Ovary (tissue), 9 donors: ENCODE results near the gene TMEM82. TPM values are rescaled to one million over a fixed set of nuclear protein-coding genes. Genes with fewer than 3 reads are reported as not detected.

Experiments used
- DNase-seq, 5 donors: peaks; one replicate each; pipeline ENCODE4 v3.0.0-alpha.2; 2019 to 2020
- H3K27ac ChIP-seq, 2 donors: fragments of 200-600 bp; one replicate each; pipeline versions ENCODE4 v1.5.1 to v1.8.0; 2019 to 2022
- H3K27me3 ChIP-seq: fragments of 200-600 bp; one replicate; pipeline ENCODE4 v1.8.0; 2022
- H3K36me3 ChIP-seq: fragments of 200-600 bp; sonication (generic); one replicate; pipeline ENCODE4 v1.5.1; 2019
- H3K4me1 ChIP-seq: one replicate; pipeline ENCODE4 v1.8.1; 2013; ENCODE audit warnings: mild to moderate bottlenecking, moderate library complexity; ENCODE audit not compliant: insufficient read depth
- H3K4me3 ChIP-seq: fragments of 200-600 bp; sonication (generic); one replicate; pipeline ENCODE4 v1.5.1; 2017
- H3K9me3 ChIP-seq, 2 donors: fragments of 200-600 bp in 1 of 2; sonication (generic) in 1 of 2; one replicate each; pipeline versions ENCODE4 v1.5.1 to v1.8.1; 2013 to 2019; ENCODE audit warnings: mild to moderate bottlenecking in 1 of 2, moderate library complexity in 1 of 2
- EP300 ChIP-seq: sonication (generic); formaldehyde crosslinking; IDR thresholded peaks from one replicate; pipeline ENCODE4 v1.6.1; 2017; ENCODE audit warnings: antibody characterized with exemption
- POLR2A ChIP-seq: fragments of 450-650 bp; IDR thresholded peaks from one replicate; pipeline ENCODE4 v1.6.1; 2017; ENCODE audit warnings: antibody characterized with exemption, mild to moderate bottlenecking, moderate library complexity
- WGBS, 3 donors: extraction: QIAGEN DNeasy Blood & Tissue Kit in 1 of 3; methylation state at CpG; one replicate each; pipeline versions ENCODE4 v1.1.5 to v1.1.7; 2013 to 2017; 5-methylcytosine and 5-hydroxymethylcytosine counted together
- intact Hi-C, 4 donors: fragments of 100-400 bp; cut with DNase I; formaldehyde crosslinking; loops; one replicate each; pipeline versions ENCODE4 v1.11.0 to v1.15.1; 2022 to 2023
- polyA plus RNA-seq, 2 donors: library from polyadenylated mRNA; stranded (reverse); fragments of 200-250 nt in 1 of 2; fragments of 350-450 nt in 1 of 2; fragmentation: Illumina TruSeq in 1 of 2; extraction: RNeasy Lipid Tissue Mini Kit (QIAGEN cat#74804) in 1 of 2; gene quantifications; one replicate each; pipeline ENCODE4 v1.2.3, GENCODE V29; 2013 to 2014
- total RNA-seq, 7 donors: library from RNA; depleted of rRNA in 2 of 7; stranded (reverse); fragments of >200 nt in 2 of 7; fragmentation: NEBNext Ultra II Directional in 3 of 7; extraction: Animal tissue kit (Norgen Biotek cat#: 25700) in 3 of 7; gene quantifications; one replicate each; pipeline versions ENCODE4 v1.1.0 to v1.2.4, GENCODE V29; 2016 to 2023
- TF ChIP-seq, protein P1 (sequence below), 3 donors: fragments of 450-650 bp in 2 of 3; fragments of 200-600 bp in 1 of 3; IDR thresholded peaks; one replicate each; pipeline versions ENCODE4 v1.5.1 to v1.8.0; 2016 to 2022; ENCODE audit warnings: antibody characterized with exemption in 3 of 3, mild to moderate bottlenecking in 1 of 3
- donor health status: DM: no; HTN: no; CAD: no; lungs with moderate emphysema.
- donor health status: DM: no; HTN: no; CAD: no.
- donor health status: Bipolar disorder and iron deficiency.
- donor health status: DM: yes; HTN: yes; CAD: no.
- donor health status: DM: no; HTN: no; CAD: no.
- donor health status: DM: yes; HTN: yes; CAD: no.

TMEM82 gene
- total and polyA plus RNA-seq, 9 donors = not detected

DNA sequence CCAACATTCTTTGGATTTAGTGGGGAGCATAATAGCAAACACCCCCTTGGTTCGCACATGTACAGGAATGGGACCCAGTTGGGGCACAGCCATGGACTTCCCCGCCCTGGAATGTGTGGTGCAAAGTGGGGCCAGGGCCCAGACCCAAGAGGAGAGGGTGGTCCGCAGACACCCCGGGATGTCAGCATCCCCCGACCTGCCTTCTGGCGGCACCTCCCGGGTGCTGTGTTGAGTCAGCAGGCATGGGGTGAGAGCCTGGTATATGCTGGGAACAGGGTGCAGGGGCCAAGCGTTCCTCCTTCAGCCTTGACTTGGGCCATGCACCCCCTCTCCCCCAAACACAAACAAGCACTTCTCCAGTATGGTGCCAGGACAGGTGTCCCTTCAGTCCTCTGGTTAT lies 43.4 kb downstream of the TMEM82 start:
- no peak for DNase-seq
- intact Hi-C loops = no loop called here
- Histone ChIP-seq H3K9me3 (no peaks in the 10 kb centered on the region), H3K27me3 (no peaks in the 10 kb centered on the region), H3K4me3 (no peak overlapping the region), H3K27ac (no peak overlapping the region), H3K36me3 (no peaks in the 10 kb centered on the region), H3K4me1 (peaks cover 6% of the 10 kb centered on the region)
- TF ChIP-seq EP300 = no peak
- TF ChIP-seq POLR2A = no peak
- TF ChIP-seq, protein P1, sequence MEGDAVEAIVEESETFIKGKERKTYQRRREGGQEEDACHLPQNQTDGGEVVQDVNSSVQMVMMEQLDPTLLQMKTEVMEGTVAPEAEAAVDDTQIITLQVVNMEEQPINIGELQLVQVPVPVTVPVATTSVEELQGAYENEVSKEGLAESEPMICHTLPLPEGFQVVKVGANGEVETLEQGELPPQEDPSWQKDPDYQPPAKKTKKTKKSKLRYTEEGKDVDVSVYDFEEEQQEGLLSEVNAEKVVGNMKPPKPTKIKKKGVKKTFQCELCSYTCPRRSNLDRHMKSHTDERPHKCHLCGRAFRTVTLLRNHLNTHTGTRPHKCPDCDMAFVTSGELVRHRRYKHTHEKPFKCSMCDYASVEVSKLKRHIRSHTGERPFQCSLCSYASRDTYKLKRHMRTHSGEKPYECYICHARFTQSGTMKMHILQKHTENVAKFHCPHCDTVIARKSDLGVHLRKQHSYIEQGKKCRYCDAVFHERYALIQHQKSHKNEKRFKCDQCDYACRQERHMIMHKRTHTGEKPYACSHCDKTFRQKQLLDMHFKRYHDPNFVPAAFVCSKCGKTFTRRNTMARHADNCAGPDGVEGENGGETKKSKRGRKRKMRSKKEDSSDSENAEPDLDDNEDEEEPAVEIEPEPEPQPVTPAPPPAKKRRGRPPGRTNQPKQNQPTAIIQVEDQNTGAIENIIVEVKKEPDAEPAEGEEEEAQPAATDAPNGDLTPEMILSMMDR (IDR thresholded peaks at IDR 0.05) = no peak
- 79 to 90% (median 80%) methylated on average over 8 of the region's 8 CpGs for WGBS, 3 donors

DNA sequence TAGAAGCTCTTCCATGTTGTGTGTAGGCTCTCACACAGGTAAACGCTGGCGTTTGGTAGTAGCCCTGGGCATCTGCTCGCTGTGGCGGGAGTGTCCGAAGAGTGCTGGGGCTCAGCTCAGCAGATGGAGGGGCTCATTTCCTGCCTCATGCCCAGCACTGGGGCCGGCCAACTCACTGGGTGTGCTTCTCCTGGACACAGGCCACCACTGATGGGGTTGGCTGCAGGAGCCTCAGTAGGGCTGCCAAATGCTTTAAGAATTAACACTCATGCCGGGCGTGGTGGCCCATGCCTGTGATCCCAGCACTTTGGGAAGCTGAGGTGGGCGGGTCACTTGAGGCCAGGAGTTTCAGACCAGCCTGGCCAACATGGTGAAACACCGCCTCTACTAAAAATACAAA lies 44.3 kb downstream of the TMEM82 start:
- H3K27me3 ChIP-seq = no peaks in the 10 kb centered on the region
- intact Hi-C loops = no loop called here
- no peak overlapping the region for H3K4me3 ChIP-seq
- peaks cover 6% of the 10 kb centered on the region for H3K4me1 ChIP-seq
- DNase-seq = peak in 3 of 5 donors; percentile 41 to 61 (median 43)
- H3K27ac ChIP-seq = no peak overlapping the region
- H3K36me3 ChIP-seq = no peaks in the 10 kb centered on the region
- H3K9me3 ChIP-seq = no peaks in the 10 kb centered on the region
- WGBS, 3 donors = 52 to 68% (median 54%) methylated on average over 10 of the region's 10 CpGs
- TF ChIP-seq EP300 = no peak
- TF ChIP-seq POLR2A = no peak

DNA sequence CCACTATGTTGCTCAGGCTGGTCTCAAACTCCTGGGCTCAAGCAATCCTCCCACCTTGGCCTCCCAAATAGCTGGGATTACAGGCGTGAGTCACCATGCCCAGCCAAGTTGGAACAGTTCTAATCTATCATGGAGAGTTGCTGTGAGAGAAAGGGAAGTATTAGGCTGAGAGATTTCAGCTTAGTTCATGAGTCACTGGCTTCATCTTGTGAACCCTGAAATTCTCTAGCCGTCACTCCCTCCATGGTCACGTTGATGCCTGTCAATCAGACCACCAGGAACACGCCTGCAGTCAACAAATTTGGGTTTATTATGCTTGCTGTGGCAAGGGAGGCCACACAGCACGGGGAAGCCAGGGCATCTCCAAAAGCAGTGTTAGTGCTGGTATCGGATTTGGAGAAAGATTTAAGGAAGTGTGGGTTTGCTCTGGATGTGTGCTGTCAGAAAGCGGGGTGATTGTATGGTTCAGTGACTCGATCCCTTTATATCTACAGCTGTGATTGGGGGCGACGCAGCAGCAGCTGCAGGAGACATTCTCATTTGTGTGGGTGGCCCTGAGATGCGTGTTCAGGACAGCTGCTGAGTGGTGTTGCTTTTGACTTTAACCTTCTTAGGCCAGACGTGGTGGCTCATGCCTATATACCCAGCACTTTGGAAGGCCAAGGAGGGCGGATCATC lies 46.5 kb downstream of the TMEM82 start:
- no peak for DNase-seq
- Histone ChIP-seq H3K4me1 (peaks cover 8% of the 10 kb centered on the region), H3K9me3 (no peaks in the 10 kb centered on the region), H3K4me3 (no peak overlapping the region), H3K36me3 (no peaks in the 10 kb centered on the region), H3K27ac (no peak overlapping the region), H3K27me3 (no peaks in the 10 kb centered on the region)
- intact Hi-C loops = no loop called here
- no peak for TF ChIP-seq POLR2A
- 52 to 66% (median 54%) methylated on average over 13 of the region's 13 CpGs for WGBS, 3 donors

DNA sequence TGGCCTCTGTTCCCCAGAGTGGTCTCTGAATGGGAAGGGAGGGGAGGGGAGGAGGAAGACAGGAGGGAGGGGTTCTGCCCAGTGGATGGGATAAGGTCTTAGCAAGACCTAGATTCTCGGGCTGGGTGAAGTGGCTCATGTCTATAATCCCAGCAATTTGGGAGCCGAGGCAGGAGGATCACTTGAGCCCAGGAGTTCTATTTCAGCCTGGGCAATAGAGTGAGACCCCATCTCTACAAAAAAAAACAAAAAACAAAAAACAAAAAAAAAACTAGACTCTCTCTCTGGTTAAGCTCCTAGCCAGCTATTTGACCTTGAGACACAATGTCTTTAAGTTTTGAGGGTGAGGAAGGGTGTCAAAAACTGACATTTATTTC lies 53.8 kb downstream of the TMEM82 start:
- no peaks in the 10 kb centered on the region for H3K9me3 ChIP-seq
- no peak for DNase-seq
- H3K36me3 ChIP-seq = no peaks in the 10 kb centered on the region
- H3K27ac ChIP-seq = no peak overlapping the region
- H3K4me3 ChIP-seq = no peak overlapping the region
- H3K4me1 ChIP-seq = peaks cover 6% of the 10 kb centered on the region
- 81 to 89% (median 85%) methylated on average over 2 of the region's 2 CpGs for WGBS, 3 donors
- intact Hi-C loops = loop anchor here in 2 of 4 donors (5.0 to 10.0 kb wide), 2 partner anchors 96 to 199 kb away; no protein-coding TSS in a partner anchor
- TF ChIP-seq EP300 (no peak), POLR2A (no peak)
- TF ChIP-seq, protein P1 (IDR thresholded peaks at IDR 0.05) = no peak
- H3K27me3 ChIP-seq = no peaks in the 10 kb centered on the region

Other genes starting within 250 kb of the TMEM82 start
- 10 to 100 TPM; 13.4 to 62.0 (median 44.4) TPM for gene CASP9, start 218.3 kb upstream of the TMEM82 start, total RNA-seq
- gene CASP9, start 218.3 kb upstream of the TMEM82 start, polyA plus RNA-seq = 10 to 100 TPM; 21.1 to 33.5 TPM
- 10 to 100 TPM; 12.3 to 33.3 (median 17.9) TPM for gene DNAJC16, start 215.7 kb upstream of the TMEM82 start, total RNA-seq
- gene DNAJC16, start 215.7 kb upstream of the TMEM82 start, polyA plus RNA-seq = 1 to 10 TPM; 4.7 to 10.0 TPM
- under 1 TPM in 3 of 7 donors, not detected in 4; 0.30 to 0.31 (median 0.30) TPM for gene AGMAT, start 157.4 kb upstream of the TMEM82 start, total RNA-seq
- gene AGMAT, start 157.4 kb upstream of the TMEM82 start, polyA plus RNA-seq = 1 to 10 TPM in 1 of 2 donors, under 1 TPM in 1; 0.08 to 1.5 TPM
- 10 to 100 TPM; 18.7 to 30.9 (median 23.1) TPM for gene DDI2, start 125.0 kb upstream of the TMEM82 start, total RNA-seq
- gene DDI2, start 125.0 kb upstream of the TMEM82 start, polyA plus RNA-seq = 1 to 10 TPM; 4.2 to 9.6 TPM
- gene PLEKHM2, start 58.2 kb upstream of the TMEM82 start, total RNA-seq = 10 to 100 TPM; 26.5 to 81.8 (median 55.1) TPM
- gene PLEKHM2, start 58.2 kb upstream of the TMEM82 start, polyA plus RNA-seq = 10 to 100 TPM; 22.1 to 45.0 TPM
- 1 to 10 TPM; 1.1 to 2.5 (median 2.0) TPM for gene SLC25A34, start 6.2 kb upstream of the TMEM82 start, total RNA-seq
- gene SLC25A34, start 6.2 kb upstream of the TMEM82 start, polyA plus RNA-seq = 1 to 10 TPM; 1.0 to 1.3 TPM
- 100 to 1,000 TPM in 3 of 7 donors, 10 to 100 TPM in 4; 40.7 to 160 (median 70.8) TPM for gene FBLIM1, start 16.3 kb downstream of the TMEM82 start, total RNA-seq
- gene FBLIM1, start 16.3 kb downstream of the TMEM82 start, polyA plus RNA-seq = 10 to 100 TPM; 39.0 to 59.2 TPM
- gene UQCRHL, start 65.2 kb downstream of the TMEM82 start, total RNA-seq = 1 to 10 TPM in 6 of 7 donors, under 1 TPM in 1; 0.65 to 3.3 (median 1.2) TPM
- gene UQCRHL, start 65.2 kb downstream of the TMEM82 start, polyA plus RNA-seq = 1 to 10 TPM; 1.4 to 5.6 TPM
- 10 to 100 TPM; 38.0 to 93.2 (median 65.6) TPM for gene SPEN, start 105.2 kb downstream of the TMEM82 start, total RNA-seq
- 10 to 100 TPM; 30.5 to 41.7 TPM for gene SPEN, start 105.2 kb downstream of the TMEM82 start, polyA plus RNA-seq
- gene ZBTB17, start 233.6 kb downstream of the TMEM82 start, total RNA-seq = 10 to 100 TPM; 18.8 to 45.7 (median 29.8) TPM
- 10 to 100 TPM in 1 of 2 donors, 1 to 10 TPM in 1; 3.7 to 33.1 TPM for gene ZBTB17, start 233.6 kb downstream of the TMEM82 start, polyA plus RNA-seq